HG03103 (cell line): Measurements from ENCODE around the gene DMRTA1.
"Not testable (repeated sequence)": the region's sequence is repeated elsewhere in the genome, so short reads cannot be mapped to it uniquely, and the experiment has no call there.

Experiments
- ATAC-seq: cut with Tn5 transposase; IDR thresholded peaks from one replicate; pipeline ENCODE4 v1.9.1; 2021; ENCODE audit warnings: low read depth; ENCODE audit not compliant: unreplicated experiment

DMRTA1 gene

DNA sequence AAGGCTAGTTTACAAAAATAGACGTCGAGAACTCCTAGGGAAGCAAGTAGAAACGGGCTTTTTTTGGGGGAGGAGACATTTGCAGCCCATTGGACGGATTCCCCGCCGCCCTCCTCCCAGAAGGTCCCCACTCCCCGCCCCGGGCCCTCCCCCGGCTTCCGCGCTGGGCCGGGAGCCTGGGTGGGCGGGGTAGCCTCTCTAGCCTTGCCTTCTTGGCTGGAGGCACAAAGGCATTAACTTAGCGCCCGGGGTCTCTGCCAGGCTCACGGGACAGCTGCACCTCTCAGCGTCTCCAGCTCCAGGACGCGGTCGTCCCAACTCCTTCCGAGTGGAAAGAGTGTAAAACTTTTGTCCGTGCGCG, at the start of gene DMRTA1:
TSS of gene DMRTA1 (plus strand) at position 236 of the 361 bp plus-strand sequence. CDS start 242 bp downstream, outside the sequence.
- ATAC-seq, result no peak

DNA sequence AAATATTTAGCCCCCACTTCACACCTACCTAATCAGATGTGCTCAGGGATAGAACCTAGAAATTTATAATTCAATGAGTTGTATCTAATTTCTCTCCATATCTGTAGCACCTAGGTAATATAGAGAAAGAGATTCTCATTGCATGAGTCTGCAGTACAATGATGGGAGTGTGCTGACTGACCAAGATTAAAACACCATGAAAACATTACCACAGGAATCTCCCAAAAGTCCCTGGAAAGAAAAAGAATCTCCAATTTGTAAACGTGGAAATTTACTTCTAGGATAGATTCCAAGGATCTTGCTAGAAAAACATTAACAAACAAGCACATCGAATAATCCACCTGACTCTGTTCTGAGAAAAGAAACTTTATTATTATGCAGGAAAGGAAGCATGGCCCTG, 45.0 kb upstream of the DMRTA1 start:
- no peak for ATAC-seq

DNA sequence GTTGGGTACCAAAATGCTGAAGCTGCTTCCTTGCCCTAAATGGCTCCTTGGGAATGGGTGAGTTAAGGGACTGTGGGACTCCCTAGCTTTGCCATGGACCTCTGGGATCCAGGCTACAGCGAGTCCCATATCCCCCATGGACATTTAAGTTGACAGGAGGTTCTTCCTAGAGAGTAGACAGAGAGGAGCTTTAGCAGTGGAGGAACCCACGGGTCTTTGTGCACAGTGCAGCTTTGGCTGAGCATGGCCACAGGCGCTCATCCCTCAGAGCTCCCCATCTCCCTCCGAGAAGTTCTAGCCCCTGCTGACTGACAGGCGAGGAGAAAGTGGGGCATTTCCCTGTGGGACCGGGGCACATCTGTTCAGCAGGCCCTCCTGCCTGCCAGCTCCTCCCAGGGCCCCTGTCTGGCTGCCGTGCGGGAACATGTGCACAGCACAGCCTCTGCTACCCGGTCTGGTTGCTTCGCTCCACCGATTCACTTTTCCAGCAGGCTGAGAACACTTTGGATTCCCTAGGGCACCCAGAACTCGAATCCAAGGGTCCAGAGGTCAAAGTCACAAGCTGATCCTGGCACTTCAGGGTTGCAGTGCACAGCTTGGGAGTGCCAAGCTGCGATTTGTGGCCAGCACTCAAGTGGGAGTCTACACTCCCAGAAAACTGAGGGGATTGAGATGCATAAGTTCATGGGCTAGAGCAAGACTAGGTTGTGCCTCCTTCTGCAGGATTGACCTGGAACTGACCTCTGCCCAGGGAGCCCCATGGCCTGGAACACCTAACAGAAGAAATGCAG, 40.6 kb upstream of the DMRTA1 start:
- ATAC-seq, result no peak

DNA sequence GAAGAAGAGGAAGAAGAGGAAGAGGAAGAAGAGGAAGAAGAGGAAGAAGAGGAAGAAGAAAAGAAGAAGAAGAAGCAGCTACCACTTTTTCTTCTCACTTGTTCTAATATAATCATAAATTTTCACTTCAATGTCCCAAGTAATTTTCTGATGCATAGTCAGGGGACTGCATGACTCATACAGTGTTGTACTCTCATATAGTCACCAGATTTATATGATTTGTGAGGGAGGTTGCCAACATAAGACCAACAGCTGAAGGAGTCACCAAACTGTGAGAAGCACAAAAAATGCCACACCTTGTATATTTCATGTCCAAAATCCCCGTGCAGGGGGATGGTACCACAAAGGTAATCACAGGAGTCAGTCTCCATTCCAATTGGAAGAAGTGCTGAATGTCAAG, 32.7 kb upstream of the DMRTA1 start:
- no peak for ATAC-seq

DNA sequence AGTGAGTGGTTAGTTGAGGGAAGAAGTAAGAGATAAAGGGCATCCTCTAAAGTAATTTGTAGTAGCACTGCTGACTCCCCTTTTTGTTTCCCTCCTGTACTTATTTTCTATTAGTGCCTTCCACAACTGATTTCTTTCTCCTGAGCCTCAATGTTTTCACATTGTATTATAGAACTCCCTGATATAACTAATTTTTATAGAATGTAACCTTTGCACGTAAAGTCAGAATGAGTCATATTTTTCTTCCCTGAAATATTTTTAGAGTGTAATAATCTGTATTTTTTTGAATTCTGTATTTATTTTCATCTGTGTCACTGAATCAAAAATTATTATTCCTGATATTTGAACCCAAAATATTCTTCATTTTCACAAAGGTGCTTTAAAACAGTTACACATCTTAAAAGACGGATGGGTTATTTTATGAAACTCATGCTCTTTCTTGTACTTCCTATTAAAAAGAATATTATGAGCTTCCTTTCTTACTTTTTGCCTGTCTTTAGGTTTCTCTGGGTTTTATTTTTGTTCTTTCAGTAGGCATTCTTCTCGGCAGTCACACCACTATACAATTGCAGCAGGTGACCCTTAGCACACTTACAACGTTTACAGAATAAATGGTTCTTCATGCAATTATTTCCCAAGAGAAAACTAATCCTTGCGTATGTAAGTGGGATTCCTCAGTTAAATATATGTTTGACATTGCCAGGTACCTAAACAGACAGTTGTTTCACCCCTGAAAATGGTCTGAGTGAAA, 30.5 kb upstream of the DMRTA1 start:
- ATAC-seq, result no peak

DNA sequence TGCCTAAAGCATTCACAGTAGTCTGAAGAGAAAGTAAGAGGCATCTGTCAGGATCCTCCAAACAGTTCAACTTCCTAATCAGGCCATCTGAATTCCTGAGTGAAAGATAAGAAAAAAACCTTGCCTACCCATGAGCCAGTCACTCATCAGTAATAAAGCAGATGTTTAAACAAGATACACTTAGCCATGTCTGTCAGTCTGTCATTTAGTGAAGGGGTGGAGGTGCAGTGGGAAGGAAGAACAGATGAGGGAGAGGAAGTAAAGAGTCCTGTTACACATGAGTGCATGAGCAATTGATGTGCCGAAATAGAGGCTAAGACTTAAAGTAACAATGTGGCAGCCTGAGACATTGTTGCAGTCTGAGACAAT, 29.9 kb upstream of the DMRTA1 start:
- ATAC-seq, result no peak

DNA sequence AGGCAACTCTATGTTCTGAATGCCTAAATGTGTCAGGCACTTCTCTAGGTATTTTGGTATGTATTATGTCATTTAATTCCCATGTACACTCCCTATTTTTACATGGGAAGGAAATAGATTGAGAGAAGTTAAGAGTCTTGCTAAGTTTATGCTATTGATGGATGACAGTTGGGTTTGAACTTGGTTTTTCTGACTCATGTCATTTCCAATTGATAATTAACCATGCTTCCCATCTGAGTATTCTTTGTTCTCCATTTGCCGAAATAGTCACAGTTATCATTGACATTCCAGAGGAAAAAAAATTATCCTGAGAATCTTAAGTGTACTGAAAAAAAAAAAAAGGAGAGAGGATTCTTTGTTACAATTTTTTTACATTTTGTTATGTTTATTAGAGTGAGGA, 23.1 kb upstream of the DMRTA1 start:
- no peak for ATAC-seq

DNA sequence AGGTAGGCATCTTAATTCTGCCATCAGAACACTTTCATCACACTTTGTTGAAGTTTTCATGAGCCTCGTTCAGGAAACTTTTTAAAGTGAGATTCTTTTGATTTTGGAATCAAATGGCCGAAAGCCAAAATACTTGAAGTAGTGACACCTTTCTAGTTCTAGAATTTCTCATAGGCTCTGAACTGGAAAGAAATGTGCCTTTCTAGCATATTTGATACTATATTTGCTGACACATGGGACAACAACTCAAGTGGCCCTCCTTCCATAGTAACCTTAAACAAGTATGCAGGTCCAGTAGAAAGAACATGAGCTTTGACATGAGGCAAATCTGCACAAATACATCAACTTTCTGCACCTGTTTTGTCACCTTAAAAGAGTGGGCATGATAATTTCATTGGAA, 22.0 kb upstream of the DMRTA1 start:
- ATAC-seq, result no peak

- ATAC-seq, result no peak
Measured at GRCh38 chr9:22425551-22425950, 21.1 kb upstream of the DMRTA1 start.

GRCh38 chr9:22427226-22427880, 19.3 kb upstream of the DMRTA1 start:
- ATAC-seq, result no peak

GRCh38 chr9:22433691-22434090, 12.9 kb upstream of the DMRTA1 start:
- ATAC-seq, result no peak

DNA sequence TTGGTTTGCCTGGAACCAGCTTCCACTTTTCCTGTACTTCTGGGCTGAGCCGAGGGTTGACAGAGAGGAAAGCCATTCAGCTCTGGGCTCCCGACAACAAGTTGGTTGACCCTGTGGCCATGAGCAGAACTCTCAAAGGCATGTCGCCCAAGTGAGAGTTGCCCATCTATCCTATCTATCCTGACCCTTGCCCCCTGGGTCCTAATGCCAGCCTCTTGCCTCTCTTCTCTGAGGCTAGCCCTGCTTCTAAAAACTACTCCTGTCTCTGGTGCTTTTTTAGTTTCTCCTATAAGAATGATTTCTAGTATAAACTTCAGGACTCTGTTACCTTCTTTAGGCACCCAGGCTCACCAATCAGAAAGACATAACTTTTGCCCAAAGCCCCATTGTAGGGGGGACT, 11.4 kb upstream of the DMRTA1 start:
- not testable (repeated sequence) for ATAC-seq

DNA sequence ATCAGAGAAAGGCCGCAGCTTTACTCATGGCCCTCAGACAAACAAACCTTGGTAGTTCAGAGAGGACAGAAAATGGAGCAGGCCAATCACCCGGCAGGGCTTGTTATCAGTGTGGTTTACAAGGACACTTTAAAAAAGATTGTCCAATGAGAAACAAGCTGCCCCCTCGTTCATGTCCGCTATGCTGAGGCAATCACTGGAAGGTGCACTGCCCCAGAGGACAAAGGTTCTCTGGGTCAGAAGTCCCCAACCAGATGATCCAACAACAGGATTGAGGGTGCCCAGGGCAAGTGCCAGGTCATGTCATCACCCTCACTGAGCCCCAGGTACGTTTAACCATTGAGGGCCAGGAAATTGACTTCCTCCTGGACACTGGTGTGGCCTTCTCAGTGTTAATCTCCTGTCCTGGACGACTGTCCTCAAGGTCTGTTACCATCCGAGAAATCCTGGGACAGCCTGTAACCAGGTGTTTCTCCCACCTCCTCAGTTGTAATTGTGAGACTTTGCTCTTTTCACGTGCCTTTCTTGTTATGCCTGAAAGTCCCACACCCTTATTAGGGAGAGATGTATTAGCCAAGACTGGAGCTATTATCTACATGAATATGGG, 9.1 kb upstream of the DMRTA1 start:
- not testable (repeated sequence) for ATAC-seq

- ATAC-seq, result no peak
Measured at GRCh38 chr9:22440841-22441240, 5.8 kb upstream of the DMRTA1 start.

GRCh38 chr9:22446950-22447617, 460 bp downstream of the DMRTA1 start:
- no peak for ATAC-seq

- no peak for ATAC-seq
Measured at GRCh38 chr9:22447618-22448305, 1.1 kb downstream of the DMRTA1 start.

DNA sequence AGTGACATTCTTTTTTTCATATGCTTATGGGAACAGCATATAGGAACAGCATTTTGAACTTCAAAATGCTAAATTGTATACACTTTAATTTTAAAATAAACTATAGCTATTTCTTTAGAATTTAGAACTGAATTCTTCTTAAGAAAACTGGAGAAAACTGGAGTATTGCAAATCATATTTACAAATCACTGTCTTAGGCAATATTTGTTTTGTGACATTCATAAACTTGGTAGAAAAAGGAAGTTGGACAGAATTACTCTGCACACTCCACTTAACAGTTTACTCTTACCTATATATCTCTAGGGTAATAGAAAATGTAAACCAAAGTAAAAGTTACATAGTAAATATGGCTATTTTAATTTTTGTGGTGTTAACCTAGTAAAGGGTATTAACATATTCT, 3.1 kb downstream of the DMRTA1 start:
- ATAC-seq, result no peak

- peak; percentile 64 for ATAC-seq
Measured at GRCh38 chr9:22452415-22453010, 5.9 kb downstream of the DMRTA1 start.

DNA sequence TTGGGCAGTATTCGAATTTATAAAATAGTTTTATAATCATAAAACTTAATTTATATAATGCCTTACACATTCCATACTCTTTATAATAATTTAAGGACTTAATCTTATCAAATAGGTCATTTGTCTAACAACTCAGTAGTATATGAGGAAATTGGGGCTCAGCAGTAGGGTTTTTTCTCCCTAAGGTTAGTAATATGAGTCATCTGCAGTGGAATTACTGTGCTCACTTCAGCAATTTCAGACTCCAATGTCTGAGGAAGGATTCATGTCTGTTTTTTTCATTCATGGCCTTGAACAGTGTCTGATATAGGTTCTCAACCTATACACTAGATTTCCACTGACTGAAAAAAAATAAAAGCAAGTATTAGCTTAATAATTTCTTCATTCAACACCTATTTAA, 7.4 kb downstream of the DMRTA1 start:
- no peak for ATAC-seq

DNA sequence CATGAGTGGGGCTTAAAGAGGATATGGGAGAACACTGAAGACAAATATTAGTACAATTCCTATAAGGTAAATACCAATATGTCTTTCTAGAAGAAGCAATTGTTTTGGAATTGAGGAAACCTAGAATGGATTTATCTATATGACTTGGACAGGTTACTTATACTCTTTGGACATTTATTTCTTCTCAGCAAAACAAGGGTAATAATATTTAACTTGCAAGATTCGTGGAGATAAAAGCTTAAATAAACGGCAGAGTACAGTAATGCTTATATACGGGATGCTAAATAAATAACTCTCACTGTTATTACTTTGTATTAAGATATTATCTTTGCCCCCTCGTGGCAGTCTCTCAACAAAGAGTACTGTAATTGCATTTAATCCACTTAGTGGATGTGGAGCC, 8.6 kb downstream of the DMRTA1 start:
- ATAC-seq, result no peak
